Superior temporal gyrus (tissue), 1 donor: ENCODE measurements around the gene MFAP3L.

ENCODE experiments used
- DNase-seq: peaks from one replicate; pipeline ENCODE4 v3.0.0-alpha.2; 2016; ENCODE audit errors: extremely low spot score

The MFAP3L gene

DNA sequence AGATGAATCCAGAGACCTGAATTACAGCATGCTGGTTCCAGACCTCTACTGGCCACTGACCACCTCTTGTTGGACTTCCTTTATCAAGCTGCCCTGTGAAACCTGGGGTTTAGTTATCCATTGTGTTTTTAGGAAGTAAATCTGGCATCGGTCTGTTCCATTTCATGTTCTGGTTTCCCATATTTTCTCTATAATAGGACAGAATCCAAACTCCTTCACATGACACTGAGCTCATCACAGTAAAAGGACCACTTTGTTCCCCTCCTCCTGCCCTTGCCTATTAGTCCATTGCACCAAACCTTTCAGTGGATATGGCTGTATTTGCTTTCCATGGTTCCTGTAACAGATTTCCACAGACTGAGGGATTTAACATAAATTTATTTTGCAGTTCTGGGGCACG, 4.0 kb downstream of the MFAP3L start:
- peak; percentile 92 for DNase-seq

DNA sequence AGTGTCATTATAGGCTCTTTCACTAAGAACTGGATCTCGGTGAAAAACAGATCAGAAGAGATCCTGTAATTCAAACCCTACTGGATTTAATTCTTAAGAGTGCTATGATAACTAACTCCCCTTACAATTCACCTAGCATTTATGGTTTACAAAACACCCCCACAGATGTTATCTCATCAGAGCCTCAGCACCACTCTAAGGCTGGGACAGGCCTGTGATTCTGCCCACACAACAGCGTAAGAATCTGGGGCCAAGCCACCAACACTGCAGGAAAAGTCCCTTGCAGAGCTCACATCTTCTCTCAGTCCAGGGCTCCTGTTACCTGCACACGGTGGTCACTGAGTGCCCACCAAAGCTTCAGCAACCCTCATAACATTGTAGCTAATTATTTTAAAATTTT, 8.9 kb downstream of the MFAP3L start:
- peak; percentile 65 for DNase-seq

DNA sequence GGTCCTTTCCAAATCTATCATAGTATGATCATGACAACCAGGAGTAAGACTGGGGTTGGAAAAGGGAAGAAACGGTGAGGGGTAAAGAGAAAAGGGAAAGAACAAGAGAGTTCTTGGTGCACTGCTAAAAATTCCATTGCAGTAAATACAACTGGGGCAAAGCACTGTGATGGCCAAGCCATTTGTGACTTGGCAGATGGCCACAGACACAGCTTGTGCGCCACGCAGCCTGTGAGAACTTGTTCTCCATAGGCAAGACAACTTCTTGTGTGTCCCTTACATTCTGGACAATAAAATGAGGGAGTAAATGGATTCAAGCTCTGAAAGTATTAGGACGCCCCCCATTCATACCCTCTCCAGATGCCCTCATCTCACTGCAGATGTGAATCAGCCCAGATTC, 10.9 kb downstream of the MFAP3L start:
- DNase-seq: peak; percentile 95

DNA sequence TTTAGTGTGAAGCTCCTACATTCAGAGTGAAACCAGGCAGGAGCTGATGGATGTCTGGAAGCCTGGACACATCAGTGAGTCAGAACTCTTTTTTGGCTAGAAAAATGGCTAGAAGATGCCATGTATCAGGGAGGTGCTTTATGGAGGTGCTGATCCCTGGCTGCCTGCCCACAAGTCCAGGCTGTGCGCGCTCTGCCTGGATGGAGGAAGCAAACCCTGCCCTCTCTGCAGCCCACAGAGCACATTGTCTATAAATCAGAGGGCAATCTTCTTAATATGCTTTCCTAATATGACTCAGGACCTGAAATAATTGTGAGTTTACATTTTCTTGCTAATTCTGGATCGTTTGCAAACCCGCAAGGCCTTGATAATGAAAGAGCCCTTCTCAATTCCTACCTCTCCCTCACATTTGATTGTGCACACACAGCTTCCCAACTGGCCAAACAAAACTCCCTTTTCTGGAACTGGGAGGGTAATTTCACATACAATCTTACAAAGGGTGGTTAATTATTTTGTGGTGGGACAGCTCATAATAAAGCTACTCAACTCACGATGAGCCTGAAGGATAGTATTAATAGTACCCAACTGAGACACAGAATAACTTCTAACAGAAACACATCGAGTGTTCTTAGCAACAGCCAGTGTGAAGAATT, 11.7 kb downstream of the MFAP3L start:
- DNase-seq: peak; percentile 68

DNA sequence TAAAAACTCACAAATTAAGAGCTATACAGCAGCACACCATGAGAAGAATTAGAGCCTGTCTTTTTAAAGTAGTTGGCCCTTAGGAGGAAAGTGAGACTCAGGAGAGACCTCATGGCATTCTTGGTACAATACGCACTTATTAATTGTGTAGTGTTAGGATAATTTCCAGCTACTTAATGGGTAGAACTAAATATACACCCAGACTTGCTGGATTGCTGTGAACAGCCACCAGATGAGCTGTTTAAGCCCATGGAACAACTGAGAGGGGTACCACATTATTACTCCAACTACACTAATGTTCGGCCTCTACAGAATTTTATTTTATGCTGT, 13.6 kb downstream of the MFAP3L start:
- no peak for DNase-seq

DNA sequence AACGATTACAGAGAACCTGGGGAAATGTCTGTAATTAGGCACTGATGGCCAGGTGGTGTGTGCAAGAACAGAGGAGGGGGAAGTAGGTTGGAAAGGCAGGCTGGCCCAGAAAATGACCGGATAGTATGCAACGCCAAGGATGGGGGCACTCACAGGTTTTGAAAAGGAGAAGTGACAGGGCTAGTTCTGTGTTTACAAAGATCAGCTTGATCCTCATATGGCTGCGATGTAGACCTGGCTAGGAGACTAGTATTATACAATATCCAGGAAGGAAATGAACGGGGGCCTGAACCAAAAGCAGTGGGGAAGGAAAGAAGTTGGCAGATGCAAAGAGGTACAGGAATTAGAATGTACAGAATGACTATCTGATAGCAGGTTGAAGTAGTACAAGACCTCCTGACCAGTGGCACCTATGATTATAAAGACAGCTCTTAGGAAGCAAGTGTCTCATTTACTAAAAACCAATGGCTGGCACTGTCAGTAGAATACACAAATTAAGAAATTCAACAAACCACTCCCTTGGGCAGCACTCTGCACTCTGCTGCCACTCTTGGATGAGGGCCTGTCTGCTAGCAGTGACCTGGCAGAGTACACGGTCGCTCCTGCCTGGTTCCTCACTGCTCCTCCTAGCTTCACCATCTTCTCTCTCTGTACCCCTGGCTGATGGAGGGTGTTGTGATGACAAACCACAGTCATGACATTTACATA, 14.1 kb downstream of the MFAP3L start:
- no peak for DNase-seq

DNA sequence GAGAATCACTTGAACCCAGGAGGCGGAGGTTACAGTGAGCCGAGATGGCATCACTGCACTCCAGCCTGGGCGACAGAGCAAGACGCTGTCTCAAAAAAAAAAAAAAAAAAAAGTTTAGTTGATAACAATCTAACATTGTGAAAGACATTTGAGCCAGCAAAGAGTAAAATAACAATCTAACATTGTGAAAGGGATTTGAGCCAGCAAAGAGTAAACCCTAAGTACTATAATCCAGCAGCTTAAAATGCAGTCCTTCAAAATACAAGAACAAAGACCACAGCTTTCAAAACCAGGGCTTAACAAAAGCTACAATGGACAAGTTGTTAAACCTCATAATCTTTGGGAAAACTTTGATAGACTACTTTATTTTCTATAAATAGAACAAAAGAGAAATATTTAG, 16.9 kb downstream of the MFAP3L start:
- DNase-seq: no peak

DNA sequence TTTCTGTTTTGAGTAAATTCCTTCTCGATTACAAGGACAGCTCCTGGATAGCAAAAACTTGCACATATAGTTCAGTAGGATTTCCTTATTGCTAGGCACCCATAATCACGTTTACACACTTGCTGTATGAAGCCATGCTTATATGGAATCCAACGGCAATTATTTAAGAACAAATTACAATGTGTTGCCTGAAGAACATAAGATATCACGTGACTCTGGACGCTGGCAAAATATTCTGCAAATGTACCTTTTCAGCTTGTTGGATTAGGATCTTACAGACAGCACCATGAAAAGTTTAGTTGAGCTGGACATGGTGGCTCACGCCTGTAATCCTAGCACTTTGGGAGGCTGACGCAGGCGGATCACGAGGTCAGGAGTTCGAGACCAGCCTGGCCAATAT, 17.4 kb downstream of the MFAP3L start:
- DNase-seq: no peak

DNA sequence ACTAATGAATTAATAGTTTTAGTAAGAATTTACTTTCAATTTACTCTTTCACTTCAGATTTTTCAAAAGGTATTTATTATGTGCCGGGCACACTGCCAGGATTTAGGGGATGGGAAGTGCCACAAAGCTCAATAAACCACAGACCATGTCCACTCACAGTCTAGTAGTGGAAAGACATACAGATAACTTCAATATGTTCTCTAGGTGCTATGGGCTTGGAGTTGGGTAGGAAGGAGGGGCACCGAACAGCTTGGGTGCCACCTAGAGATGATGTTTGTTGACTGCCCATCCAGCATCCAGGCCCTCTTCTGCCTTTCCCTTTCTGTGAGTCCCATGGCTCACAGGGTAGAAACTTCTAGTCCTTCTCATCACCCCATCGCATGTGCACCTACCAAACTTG, 17.8 kb downstream of the MFAP3L start:
- no peak for DNase-seq

DNA sequence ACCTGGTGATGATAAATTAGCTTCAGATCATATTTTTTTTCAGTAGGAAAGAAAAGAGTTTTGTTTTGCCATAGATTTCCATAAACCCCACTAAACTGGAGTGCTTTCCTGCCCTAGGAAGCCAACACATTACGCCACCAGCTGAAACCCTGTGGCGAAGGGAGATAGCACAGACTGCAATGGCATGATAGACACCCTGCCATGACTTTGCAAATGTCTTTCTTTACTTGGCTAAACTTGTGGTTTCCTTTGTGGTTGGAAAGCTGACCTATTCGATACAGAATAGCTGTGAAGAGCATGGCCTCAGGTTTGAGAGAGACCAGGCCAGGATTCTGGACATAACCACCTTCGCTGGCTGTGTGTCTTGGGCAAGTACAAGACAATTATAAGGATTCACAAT, 19.1 kb downstream of the MFAP3L start:
- no peak for DNase-seq

DNA sequence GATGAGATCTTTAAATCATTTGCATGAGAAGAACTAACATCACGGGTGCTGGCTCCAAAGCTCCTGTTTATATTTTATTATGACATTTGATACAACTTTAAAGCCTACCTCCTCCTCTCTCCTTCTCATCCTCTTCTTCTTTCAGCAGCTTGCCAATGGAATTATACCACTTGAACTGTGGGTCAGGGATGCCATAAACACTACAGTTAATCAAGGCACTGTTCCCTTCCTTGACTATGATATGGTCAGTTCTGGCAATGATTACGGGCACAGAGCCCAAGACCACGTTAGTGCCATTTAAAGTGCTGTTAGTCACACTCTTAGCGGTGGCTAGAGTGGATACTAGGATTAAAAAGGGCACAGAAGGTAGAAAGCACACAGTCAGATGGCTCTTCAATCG, 20.7 kb downstream of the MFAP3L start:
- no peak for DNase-seq

DNA sequence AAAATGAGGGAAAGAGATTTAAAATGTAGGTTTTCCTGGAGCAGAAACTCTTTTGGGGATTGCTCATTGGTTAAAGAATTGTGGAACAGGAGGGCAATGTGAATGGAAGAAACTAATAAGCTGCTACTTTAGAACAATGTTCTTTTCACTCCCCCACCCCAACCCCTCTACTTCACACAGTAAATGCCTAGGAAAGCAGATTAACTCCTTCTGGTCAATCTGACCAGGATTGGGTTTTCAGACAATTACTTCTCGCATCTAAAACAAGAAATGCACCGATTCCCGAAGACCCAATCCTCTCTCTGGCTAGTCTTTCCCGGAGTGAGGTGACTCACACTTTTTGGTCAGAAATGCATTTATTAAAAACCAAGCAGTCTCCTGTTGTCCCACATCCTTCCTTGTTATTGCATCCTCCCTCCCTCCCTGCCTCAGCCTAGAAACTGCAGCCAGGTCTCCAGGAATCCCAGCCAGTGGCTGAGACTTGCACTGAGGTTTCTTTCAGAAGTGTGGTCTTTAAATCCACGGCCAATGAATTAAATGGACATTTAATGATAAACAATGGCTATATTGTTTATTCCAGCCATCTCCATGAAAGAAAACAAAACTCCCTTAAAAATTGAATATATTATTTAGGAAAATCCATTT, 21.4 kb downstream of the MFAP3L start:
- DNase-seq: no peak

DNA sequence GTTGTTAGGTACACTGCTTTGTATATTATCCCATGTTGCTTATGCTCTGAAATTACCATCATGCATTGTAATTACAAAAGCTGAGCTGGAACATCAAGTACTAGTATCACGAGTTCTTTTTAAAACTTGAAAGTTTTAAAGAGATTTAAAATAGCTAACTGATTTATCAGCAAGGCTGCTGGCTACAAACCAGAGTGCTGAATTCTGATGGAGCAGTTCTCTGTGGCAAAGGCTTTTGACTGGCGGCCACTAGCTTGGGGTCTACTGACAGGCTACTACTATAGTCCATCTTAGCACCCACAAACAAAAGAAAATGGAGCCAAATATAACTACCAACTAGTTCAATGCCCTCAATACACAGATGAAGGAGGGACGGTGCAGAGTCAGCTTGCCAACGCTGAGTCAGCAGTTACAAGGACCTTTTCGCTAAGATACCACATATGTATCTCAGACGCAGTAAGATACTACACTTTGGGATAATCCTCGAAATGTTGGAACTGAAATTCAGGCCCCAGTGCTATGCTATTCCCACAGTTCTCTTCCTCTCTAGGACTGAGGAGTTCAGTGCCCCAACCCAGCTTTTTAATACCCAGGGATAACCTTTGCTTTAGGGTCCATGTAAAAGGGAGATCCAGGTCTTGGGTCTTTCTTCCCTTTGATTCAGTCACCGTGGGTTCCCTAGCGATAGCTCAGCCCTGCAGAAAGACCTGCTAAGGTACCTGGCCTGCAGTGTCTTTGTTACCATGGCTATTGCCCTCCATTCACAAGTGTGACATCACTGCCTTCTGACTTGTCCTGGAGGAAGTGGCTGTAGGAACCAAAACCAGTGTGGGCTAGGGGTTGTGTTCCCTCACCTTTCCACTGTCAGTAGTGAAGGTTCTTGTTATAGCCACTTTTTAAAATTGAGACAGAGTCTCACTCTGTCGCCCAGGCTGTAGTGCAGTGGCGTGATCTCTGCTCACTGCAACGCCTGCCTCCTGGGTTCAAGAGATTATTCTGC, 22.8 kb downstream of the MFAP3L start:
- no peak for DNase-seq

DNA sequence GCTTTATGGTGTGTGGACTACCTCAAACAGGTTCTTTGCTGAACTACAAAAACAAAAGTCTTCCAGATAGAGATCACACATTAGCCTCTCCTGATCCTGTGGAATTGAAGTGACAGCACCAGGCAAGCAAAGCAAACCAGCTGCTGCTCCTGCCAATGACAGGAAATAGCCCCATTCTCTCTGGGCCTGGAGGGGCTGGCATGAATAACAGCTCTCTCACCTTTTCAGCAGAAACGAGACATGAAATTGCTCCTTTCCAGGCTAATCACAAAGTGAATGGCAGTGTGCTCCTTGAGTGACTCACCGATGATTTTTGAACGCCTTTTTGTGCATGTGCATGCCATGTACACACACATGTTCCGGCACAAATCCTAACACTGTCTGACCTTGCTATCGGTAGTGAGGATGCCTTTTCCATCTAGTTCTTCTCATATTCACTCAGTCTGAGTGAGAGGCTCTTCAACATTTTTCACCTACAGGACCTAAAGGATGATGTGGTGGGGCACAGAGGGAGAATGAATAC, 24.4 kb downstream of the MFAP3L start:
- DNase-seq: peak; percentile 29

DNA sequence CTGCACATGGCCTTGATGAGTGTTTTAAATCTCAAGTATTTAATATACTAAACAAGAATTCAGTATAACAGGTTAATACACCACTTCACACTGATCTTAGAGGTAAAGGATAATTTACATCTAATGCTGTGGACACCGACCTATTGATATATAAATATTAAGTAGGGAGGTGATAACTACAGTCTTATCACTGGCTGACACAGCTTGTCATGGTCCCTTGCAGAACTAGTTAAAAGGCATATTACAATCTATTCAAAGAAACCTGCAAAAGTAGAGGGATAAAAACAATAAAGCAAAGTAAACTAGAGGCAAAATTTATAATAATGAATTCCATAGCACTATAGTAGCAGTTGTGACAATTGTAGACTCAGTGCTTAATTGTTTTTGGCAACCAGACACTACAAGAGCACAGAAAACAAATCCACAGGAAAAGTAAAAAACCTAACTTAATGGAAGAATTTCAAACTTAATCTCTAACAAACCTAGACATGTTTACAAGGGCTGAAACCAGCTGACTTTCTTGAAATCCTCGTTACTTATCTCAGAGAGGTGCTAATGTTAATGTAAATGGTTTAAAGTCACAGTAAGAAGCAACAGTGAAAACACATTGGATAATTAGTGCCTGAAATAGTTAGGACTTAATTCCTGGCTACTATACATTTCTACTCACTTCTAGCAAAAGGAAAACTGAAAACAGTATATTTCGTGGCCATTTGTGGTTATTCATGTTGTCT, 25.0 kb downstream of the MFAP3L start:
- no peak for DNase-seq

DNA sequence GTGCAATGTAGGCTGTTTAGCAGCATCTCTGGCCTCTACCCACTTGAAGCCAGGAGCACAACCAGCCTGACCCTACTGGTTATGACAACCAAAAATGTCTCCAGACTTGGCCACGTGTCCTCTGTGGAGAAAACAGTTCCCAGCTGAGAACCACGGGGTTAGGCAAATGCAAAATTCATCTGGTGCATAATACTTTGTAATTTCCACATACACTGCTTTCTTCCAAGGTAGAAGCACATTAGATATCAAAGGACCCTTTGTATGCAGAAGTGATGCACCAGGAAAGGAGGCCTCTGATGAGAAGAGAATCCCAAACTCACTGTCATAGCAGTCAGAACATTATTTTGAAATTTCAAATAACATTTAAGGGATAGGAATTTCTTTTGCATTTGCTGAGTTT, 26.3 kb downstream of the MFAP3L start:
- no peak for DNase-seq

DNA sequence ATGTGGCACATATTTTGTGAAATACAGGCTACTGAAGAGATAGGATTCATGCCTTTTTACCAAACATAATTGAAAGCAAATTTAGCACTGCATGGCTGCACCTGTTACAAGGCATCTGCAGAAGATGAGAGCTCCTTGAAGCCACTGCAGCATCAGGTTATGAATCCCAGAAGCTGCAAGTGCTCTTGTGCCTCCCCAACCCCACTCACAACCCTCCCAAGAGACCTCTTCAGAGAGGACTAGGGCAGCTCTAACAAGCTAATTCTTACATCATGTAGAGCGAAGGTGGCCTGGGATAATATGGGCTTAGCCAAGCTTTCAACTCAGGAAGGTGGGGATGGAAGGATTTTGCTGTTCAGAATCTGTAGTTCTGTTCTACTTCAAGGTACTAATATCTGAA, 27.2 kb downstream of the MFAP3L start:
- no peak for DNase-seq

DNA sequence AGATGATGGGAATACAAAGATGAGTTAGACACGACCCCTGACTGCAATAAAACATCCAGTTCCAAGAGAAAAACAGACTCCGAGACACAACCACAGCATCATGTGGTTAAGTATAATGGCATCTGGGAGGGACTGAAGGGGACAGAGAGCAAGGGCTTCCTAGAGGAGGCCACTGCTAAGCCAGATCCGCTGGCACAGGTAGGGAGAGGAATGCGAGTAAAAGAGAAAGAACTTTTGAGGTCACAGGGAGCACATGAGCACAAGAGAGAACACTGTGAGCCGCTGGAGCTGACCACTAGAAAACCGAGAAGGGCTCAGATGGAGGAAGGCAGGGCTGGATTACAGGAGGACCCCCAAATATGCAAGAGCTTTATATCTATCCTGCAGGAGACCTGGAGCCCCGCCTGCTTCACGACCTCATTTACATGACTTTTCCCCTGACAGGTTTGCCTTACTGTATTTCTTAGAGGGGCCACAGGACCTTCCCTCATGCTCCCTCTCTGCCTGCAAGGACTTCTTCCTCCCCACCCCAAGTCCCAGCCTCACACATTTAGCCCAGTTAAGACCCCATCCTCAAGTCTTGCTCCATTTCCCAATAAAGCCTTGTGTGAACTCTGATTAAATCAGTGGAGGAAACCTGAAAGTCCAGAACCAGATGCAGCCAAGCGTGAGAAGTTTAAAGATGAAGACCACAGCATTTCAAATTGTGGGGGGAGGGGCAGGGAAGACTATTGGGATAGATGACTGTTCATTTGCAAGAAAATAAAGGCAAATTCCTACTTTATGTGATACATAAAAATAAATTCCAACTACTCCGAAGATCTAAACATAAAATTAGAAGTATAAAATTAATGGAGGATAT, 29.6 kb downstream of the MFAP3L start:
- no peak for DNase-seq

DNA sequence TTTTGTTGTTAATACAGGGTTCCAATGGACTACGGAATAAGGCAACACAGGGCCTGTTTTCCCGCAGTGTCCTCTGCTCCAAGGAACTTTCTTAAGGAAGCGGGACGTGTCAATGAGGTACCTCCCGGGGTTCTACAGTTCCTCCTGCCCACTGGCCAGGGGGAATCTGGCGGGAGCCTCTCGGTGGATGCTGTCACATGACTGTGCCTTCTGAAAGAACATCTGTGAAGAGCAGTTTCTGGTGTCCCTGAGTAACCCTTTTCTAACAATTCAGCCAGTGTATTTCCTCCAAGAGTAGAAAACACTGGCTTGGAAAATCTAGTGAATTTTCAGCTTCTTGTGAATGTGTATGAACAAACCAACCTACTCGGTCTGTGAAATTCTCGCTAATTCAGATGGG, 32.7 kb downstream of the MFAP3L start:
- DNase-seq: peak; percentile 88

DNA sequence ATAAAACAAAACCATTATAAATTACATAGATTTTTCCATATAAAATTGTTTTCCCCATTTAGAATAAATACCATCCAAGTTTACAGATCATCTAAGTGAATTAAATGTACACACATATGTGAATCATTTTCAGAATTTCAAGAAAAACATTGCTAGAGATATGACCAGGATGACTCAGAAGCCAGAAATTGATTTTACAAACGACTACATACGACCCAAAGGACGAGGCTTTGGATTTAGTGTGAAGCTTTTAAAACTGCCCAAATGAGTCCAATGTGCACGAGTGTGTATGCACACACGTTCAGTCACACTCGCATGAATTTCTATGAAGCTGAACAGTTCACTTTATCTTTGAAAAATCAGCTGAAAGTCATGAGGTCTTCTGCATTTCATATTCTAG, 37.9 kb downstream of the MFAP3L start:
- peak; percentile 46 for DNase-seq
